SK-N-SH (cell line): Measurements from ENCODE around the gene PLCG2. TPM values are rescaled to one million over a fixed set of nuclear protein-coding genes. Genes with fewer than 3 reads are reported as not detected.

ENCODE experiments used
- CTCF ChIA-PET: fragments of 300-600, 350-600 bp; formaldehyde crosslinking; extraction: SDS; loops from one replicate; lab custom pipeline; 2021; lab: Yijun Ruan, JAX
- POLR2A ChIA-PET: fragments of 350-600 bp; sonication (Branson Sonifier 250); formaldehyde crosslinking; extraction: SDS; loops from one replicate; lab custom pipeline; 2020; ENCODE audit warnings: antibody characterized with exemption, inconsistent platforms; lab: Yijun Ruan, JAX
- DNase-seq: peaks from one replicate; pipeline ENCODE4 v3.0.0; 2012
- H2AFZ ChIP-seq: fragments of 200-600 bp; sonication (generic); 2 replicates; pipeline ENCODE4 v1.8.1; 2016; ENCODE audit warnings: antibody characterized with exemption, mild to moderate bottlenecking, low read depth
- H3F3A ChIP-seq: fragments of 200-600 bp; sonication (generic); replicated peaks from 2 replicates; pipeline ENCODE3; 2016; ENCODE audit warnings: antibody characterized with exemption, mild to moderate bottlenecking; ENCODE audit not compliant: insufficient read depth
- H3K27ac ChIP-seq, 2 experiments: fragments of 200-500 bp in 1 of 2; fragments of 200-600 bp in 1 of 2; sonication (Bioruptor generic) in 1 of 2; sonication (generic), shearing (Covaris generic) in 1 of 2; 2 replicates each; pipeline versions ENCODE4 v1.5.1 to v1.6.1; 2014 to 2016; ENCODE audit warnings: low read depth in 2 of 2, inconsistent platforms in 1 of 2, low read length in 1 of 2, mild to moderate bottlenecking in 1 of 2, mixed read lengths in 1 of 2
- H3K27me3 ChIP-seq: fragments of 200-600 bp; sonication (generic), shearing (Covaris generic); 2 replicates; pipeline ENCODE4 v1.6.1; 2016; ENCODE audit warnings: mixed run types; ENCODE audit not compliant: insufficient read depth
- H3K36me3 ChIP-seq, 2 experiments: fragments of 200-500 bp in 1 of 2; fragments of 200-600 bp in 1 of 2; sonication (Bioruptor generic) in 1 of 2; sonication (generic) in 1 of 2; replicated peaks in 1 of 2; 2 replicates each; pipeline versions ENCODE3 to v1.5.1; 2014 to 2016; ENCODE audit warnings: low read length in 1 of 2, mild to moderate bottlenecking in 1 of 2; ENCODE audit not compliant: insufficient read depth in 2 of 2, control insufficient read depth in 1 of 2
- H3K4me1 ChIP-seq, 2 experiments: fragments of 200-500 bp in 1 of 2; fragments of 200-600 bp in 1 of 2; sonication (Bioruptor generic) in 1 of 2; sonication (generic), shearing (Covaris generic) in 1 of 2; 2 replicates each; pipeline versions ENCODE4 v1.5.1 to v1.6.1; 2014 to 2016; ENCODE audit warnings: low read depth in 1 of 2, low read length in 1 of 2, mixed run types in 1 of 2; ENCODE audit not compliant: insufficient read depth in 2 of 2, control insufficient read depth in 1 of 2
- H3K4me2 ChIP-seq: fragments of 200-600 bp; sonication (generic), shearing (Covaris generic); 2 replicates; pipeline ENCODE4 v1.6.1; 2017; ENCODE audit warnings: mixed run types
- H3K4me3 ChIP-seq, 2 experiments: fragments of 200-500 bp in 1 of 2; fragments of 200-600 bp in 1 of 2; sonication (Bioruptor generic) in 1 of 2; sonication (generic), shearing (Covaris generic) in 1 of 2; 2 replicates each; pipeline versions ENCODE4 v1.5.1 to v1.8.1; 2014 to 2016; ENCODE audit warnings: low read depth in 2 of 2, inconsistent platforms in 1 of 2, low read length in 1 of 2, mild to moderate bottlenecking in 1 of 2, mixed read lengths in 1 of 2, moderate library complexity in 1 of 2
- H3K79me2 ChIP-seq: fragments of 200-600 bp; sonication (generic); 2 replicates; pipeline ENCODE4 v1.8.1; 2017; ENCODE audit warnings: mild to moderate bottlenecking; ENCODE audit not compliant: insufficient read depth
- H3K9ac ChIP-seq: fragments of 200-600 bp; sonication (generic); 2 replicates; pipeline ENCODE4 v1.6.1; 2017; ENCODE audit warnings: mixed run types
- H3K9me2 ChIP-seq: fragments of 200-600 bp; sonication (generic); 2 replicates; pipeline ENCODE4 v1.6.1; 2017; ENCODE audit warnings: mixed run types
- H3K9me3 ChIP-seq: fragments of 200-600 bp; sonication (generic); 2 replicates; pipeline ENCODE4 v1.6.1; 2017; ENCODE audit warnings: mixed run types, mild to moderate bottlenecking, moderate library complexity
- H4K20me1 ChIP-seq: fragments of 200-600 bp; sonication (generic); 2 replicates; pipeline ENCODE4 v1.6.1; 2017; ENCODE audit warnings: mild to moderate bottlenecking, mixed run types; ENCODE audit not compliant: insufficient read depth
- ELF1 ChIP-seq: IDR thresholded peaks from 2 replicates; pipeline ENCODE4 v1.4.0; 2012
- EP300 ChIP-seq, 2 experiments: IDR thresholded peaks; 2 replicates each; pipeline versions ENCODE4 v1.4.0 to v1.6.1; 2012; ENCODE audit warnings: borderline replicate concordance in 1 of 2, low read depth in 1 of 2, low read length in 1 of 2
- FOSL2 ChIP-seq: IDR thresholded peaks from 2 replicates; pipeline ENCODE4 v1.4.0; 2012; ENCODE audit warnings: low read depth, mild to moderate bottlenecking, moderate library complexity, borderline replicate concordance
- FOXM1 ChIP-seq: IDR thresholded peaks from 2 replicates; pipeline ENCODE4 v1.4.0; 2012; ENCODE audit warnings: low read depth, mild to moderate bottlenecking
- IRF3 ChIP-seq: fragments of 150-350 bp; IDR thresholded peaks from 2 replicates; pipeline ENCODE4 v1.6.1; 2016; ENCODE audit warnings: mild to moderate bottlenecking, low read depth, low read length
- JUND ChIP-seq: IDR thresholded peaks from 2 replicates; pipeline ENCODE4 v1.4.0; 2012
- MAX ChIP-seq: IDR thresholded peaks from 2 replicates; pipeline ENCODE4 v1.4.0; 2012; ENCODE audit warnings: low read depth
- MEF2A ChIP-seq: IDR thresholded peaks from 2 replicates; pipeline ENCODE4 v1.4.0; 2012; ENCODE audit warnings: low read depth, borderline replicate concordance
- MXI1 ChIP-seq: IDR thresholded peaks from 2 replicates; pipeline ENCODE4 v1.6.1; 2012; ENCODE audit warnings: mild to moderate bottlenecking, low read depth, low read length, improper control_type of control experiment
- NRF1 ChIP-seq: IDR thresholded peaks from 2 replicates; pipeline ENCODE4 v1.6.1; 2012; ENCODE audit warnings: low read depth, mild to moderate bottlenecking, low read length
- PBX3 ChIP-seq: IDR thresholded peaks from 2 replicates; pipeline ENCODE4; 2012
- POLR2AphosphoS5 ChIP-seq: IDR thresholded peaks from 2 replicates; pipeline ENCODE4 v1.6.1; 2012; ENCODE audit warnings: low read depth, low read length
- RCOR1 ChIP-seq: fragments of 150-350 bp; IDR thresholded peaks from 2 replicates; pipeline ENCODE4 v1.6.1; 2017; ENCODE audit warnings: antibody characterized with exemption, low read length
- RFX5 ChIP-seq: IDR thresholded peaks from 2 replicates; pipeline ENCODE4 v1.6.1; 2012; ENCODE audit warnings: mild to moderate bottlenecking, improper control_type of control experiment, low read length
- RXRA ChIP-seq: IDR thresholded peaks from 2 replicates; pipeline ENCODE4 v1.4.0; 2012; ENCODE audit warnings: low read depth, mild to moderate bottlenecking, borderline replicate concordance
- SMC3 ChIP-seq: IDR thresholded peaks from 2 replicates; pipeline ENCODE4 v1.6.1; 2012; ENCODE audit warnings: low read depth, low read length, improper control_type of control experiment
- TCF12 ChIP-seq: IDR thresholded peaks from 2 replicates; pipeline ENCODE4 v1.4.0; 2012
- USF2 ChIP-seq: fragments of 150-350 bp; IDR thresholded peaks from 2 replicates; pipeline ENCODE4 v1.6.1; 2017; ENCODE audit warnings: antibody characterized with exemption, low read length, low read depth, borderline replicate concordance
- YY1 ChIP-seq: IDR thresholded peaks from 2 replicates; pipeline ENCODE4 v1.4.0; 2012; ENCODE audit warnings: low read depth, mild to moderate bottlenecking
- WGBS: methylation state at CpG from one replicate; pipeline ENCODE4 v1.1.6; 2017; ENCODE audit warnings: low lambda C conversion rate; 5-methylcytosine and 5-hydroxymethylcytosine counted together
- polyA plus RNA-seq, 3 experiments: library from polyadenylated mRNA; depleted of rRNA; stranded (reverse); fragments of >200 nt; gene quantifications; 2 replicates each; pipeline ENCODE4 v1.2.3, GENCODE V29; 2012
- TF ChIP-seq, protein P1 (sequence below): IDR thresholded peaks from 2 replicates; pipeline ENCODE4 v1.6.1; 2012; ENCODE audit warnings: mild to moderate bottlenecking, low read depth, low read length, moderate library complexity
- TF ChIP-seq, protein P2 (sequence below): IDR thresholded peaks from 2 replicates; pipeline ENCODE4 v1.4.0; 2012; ENCODE audit warnings: low read depth, borderline replicate concordance

Gene PLCG2
- polyA plus RNA-seq, 1 of the 3 experiments (the other 2 are of a cell fraction) = 0.23 TPM

DNA sequence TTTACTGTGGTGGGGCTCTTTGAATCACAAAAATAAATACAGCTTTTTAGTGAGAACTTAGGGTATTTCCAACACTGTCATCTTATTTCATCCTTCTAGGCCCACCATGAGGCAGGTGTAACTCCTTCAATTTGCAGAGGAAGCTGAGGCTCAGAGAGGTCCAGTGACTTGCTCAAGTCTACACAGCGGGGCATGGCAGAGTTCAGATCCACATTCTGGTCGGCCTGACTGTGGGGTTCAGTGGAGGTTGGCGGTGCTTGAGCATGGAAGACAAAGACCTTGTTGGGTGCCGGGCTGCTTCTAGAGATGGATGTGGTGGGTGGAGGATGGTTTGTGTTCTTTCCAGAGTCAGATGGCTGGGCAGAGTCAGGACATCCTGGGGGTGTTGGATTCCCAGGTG, 39.8 kb downstream of the PLCG2 start (continued):
- TF ChIP-seq MAX = no peak

DNA sequence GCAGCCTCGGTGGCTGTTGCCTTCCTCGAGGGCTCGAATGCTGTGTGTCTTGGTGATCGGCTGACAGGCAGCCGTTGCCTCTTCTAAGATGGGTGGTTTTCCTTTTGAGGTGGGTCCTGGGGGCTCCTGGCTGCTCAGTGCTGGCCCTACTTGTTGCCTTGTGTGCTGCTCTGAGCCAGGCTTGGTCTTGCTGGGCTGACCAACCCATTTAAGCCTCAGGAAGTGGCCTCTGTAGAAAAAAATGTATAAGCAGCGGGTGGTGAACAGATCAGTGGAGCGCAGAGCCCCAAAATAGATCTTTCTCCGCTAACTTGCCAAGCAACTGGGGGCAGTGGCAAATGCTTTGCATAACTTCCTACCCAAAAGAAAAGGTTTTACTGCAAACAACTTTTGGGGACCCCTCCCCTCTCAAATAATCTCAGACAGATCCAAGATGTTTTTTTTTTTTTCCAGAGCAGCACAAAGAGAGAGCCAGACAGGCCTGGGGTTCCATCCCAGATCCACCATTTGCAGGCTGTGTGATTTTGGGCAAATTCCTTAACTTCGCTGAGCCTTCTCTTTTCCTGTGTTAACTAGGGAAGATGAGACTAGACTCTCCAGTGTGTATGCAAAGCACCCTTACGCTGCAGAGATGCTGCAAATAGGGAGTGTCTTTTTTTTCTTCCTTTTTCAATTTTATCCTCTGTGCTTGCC, 42.5 kb downstream of the PLCG2 start:
- Histone ChIP-seq H3F3A (no peaks in the 10 kb centered on the region), H3K27ac (no peak overlapping the region), H3K27me3 (no peaks in the 10 kb centered on the region), H3K4me3 (no peak overlapping the region), H3K9me2 (no peaks in the 10 kb centered on the region), H3K9ac (no peak overlapping the region), H2AFZ (no peak overlapping the region), H3K79me2 (no peaks in the 10 kb centered on the region), H3K9me3 (no peaks in the 10 kb centered on the region), H3K4me2 (no peak overlapping the region), H3K4me1 (no peaks in the 10 kb centered on the region), H3K36me3 (no peaks in the 10 kb centered on the region), H4K20me1 (no peaks in the 10 kb centered on the region)
- POLR2A ChIA-PET = no interaction called here
- no peak for DNase-seq
- 53% methylated on average over 10 of the region's 10 CpGs for WGBS
- no peak for TF ChIP-seq NRF1
- TF ChIP-seq TCF12 = no peak
- no peak for TF ChIP-seq FOXM1
- TF ChIP-seq, protein P1, sequence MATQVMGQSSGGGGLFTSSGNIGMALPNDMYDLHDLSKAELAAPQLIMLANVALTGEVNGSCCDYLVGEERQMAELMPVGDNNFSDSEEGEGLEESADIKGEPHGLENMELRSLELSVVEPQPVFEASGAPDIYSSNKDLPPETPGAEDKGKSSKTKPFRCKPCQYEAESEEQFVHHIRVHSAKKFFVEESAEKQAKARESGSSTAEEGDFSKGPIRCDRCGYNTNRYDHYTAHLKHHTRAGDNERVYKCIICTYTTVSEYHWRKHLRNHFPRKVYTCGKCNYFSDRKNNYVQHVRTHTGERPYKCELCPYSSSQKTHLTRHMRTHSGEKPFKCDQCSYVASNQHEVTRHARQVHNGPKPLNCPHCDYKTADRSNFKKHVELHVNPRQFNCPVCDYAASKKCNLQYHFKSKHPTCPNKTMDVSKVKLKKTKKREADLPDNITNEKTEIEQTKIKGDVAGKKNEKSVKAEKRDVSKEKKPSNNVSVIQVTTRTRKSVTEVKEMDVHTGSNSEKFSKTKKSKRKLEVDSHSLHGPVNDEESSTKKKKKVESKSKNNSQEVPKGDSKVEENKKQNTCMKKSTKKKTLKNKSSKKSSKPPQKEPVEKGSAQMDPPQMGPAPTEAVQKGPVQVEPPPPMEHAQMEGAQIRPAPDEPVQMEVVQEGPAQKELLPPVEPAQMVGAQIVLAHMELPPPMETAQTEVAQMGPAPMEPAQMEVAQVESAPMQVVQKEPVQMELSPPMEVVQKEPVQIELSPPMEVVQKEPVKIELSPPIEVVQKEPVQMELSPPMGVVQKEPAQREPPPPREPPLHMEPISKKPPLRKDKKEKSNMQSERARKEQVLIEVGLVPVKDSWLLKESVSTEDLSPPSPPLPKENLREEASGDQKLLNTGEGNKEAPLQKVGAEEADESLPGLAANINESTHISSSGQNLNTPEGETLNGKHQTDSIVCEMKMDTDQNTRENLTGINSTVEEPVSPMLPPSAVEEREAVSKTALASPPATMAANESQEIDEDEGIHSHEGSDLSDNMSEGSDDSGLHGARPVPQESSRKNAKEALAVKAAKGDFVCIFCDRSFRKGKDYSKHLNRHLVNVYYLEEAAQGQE = no peak
- no peak for TF ChIP-seq MXI1
- no peak for TF ChIP-seq IRF3
- no peak for TF ChIP-seq RFX5
- no peak for TF ChIP-seq FOSL2
- TF ChIP-seq RXRA = no peak
- no peak for TF ChIP-seq PBX3
- TF ChIP-seq MEF2A = no peak
- TF ChIP-seq YY1 = no peak
- no peak for TF ChIP-seq EP300 (IDR thresholded peaks at IDR 0.05; ENCODE audit: borderline replicate concordance in 1 of 2, low read depth in 1 of 2, low read length in 1 of 2)
- TF ChIP-seq USF2 = no peak
- no peak for TF ChIP-seq JUND
- no peak for TF ChIP-seq ELF1
- TF ChIP-seq RCOR1 = no peak
- TF ChIP-seq POLR2AphosphoS5 = no peak
- TF ChIP-seq, protein P2, sequence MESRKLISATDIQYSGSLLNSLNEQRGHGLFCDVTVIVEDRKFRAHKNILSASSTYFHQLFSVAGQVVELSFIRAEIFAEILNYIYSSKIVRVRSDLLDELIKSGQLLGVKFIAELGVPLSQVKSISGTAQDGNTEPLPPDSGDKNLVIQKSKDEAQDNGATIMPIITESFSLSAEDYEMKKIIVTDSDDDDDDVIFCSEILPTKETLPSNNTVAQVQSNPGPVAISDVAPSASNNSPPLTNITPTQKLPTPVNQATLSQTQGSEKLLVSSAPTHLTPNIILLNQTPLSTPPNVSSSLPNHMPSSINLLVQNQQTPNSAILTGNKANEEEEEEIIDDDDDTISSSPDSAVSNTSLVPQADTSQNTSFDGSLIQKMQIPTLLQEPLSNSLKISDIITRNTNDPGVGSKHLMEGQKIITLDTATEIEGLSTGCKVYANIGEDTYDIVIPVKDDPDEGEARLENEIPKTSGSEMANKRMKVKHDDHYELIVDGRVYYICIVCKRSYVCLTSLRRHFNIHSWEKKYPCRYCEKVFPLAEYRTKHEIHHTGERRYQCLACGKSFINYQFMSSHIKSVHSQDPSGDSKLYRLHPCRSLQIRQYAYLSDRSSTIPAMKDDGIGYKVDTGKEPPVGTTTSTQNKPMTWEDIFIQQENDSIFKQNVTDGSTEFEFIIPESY = no peak
- no peak for TF ChIP-seq SMC3
- TF ChIP-seq, all 33 proteins: peak for 0
- CTCF ChIA-PET = no interaction called here
